HG03469 (cell line): ENCODE measurements around the gene KDM8.

ENCODE experiments used
- ATAC-seq: cut with Tn5 transposase; IDR thresholded peaks from one replicate; pipeline ENCODE4 v1.9.1; 2021; ENCODE audit warnings: mild to moderate bottlenecking, moderate library complexity, moderate number of reproducible peaks; ENCODE audit not compliant: unreplicated experiment

The KDM8 gene

GRCh38 chr16:27203507-27204311 lies at the start of gene KDM8:
KDM8 (plus strand) TSS chr16:27203526; CDS start chr16:27210124, 6,598 bp downstream.
- peak; percentile 75 for ATAC-seq

- no peak for ATAC-seq
Measured at GRCh38 chr16:27154705-27155521, 48.4 kb upstream of the KDM8 start.

GRCh38 chr16:27156579-27156978 lies 46.7 kb upstream of the KDM8 start:
- ATAC-seq: no peak

- ATAC-seq: no peak
Measured at GRCh38 chr16:27161398-27161797, 41.9 kb upstream of the KDM8 start.

DNA sequence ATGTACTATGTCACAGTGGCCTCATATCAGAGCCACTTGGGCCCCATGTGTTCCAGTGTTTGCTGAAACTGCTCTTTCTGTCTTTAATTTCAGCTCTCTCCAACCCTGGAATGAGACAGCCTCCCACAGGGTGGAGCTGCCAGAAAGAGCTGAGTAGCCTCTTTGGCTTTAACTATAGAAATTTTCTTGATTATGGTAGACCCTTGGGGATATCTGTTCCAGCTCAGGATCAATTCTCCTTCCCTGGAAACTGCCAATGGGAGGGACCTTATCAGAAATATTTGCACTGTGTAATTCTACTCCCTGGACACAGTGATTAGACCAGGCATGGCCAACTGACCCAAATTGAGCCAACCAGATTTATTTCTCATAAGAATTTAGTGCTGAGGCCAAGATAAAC lies 39.0 kb upstream of the KDM8 start:
- ATAC-seq: no peak

- ATAC-seq: no peak
Measured at GRCh38 chr16:27165576-27165975, 37.8 kb upstream of the KDM8 start.

DNA sequence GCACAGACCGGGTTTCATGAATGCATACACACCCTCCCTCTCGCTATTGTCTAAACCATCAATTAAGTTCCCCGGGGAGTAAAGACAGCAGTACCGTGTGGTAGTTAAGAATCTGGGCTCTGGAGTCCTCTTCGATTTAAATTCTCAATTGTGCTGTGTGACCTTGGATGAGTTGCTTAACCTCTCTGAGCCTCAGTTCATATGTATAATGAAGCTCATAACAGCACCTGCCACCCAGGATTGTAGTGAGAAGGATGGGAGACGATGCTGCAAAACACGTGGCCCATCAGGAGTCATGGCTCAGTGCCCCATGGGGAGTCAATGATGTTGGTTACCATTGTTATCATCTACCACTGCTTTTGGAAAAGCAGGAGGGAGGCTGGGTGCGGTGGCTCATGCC lies 34.5 kb upstream of the KDM8 start:
- no peak for ATAC-seq

- ATAC-seq: no peak
Measured at GRCh38 chr16:27169511-27170071, 33.7 kb upstream of the KDM8 start.

DNA sequence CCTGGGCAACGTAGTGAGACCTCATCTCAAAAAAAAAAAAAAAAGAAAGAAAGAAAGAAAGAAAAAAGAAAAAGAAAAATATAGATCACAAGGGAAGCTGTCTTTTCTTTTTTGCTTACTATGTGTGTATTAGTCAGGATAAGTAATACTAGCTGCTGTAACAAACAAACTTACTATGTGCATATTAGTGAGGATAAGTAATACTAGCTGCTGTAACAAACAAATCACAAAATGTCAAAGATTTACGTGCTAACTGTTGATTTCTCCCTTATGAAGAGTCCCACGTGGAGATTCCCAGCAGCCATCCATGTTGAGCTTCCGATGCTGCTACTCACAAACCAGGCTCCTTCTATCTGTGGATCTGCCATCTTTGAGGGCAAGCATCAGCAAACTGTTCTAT lies 31.7 kb upstream of the KDM8 start:
- no peak for ATAC-seq

DNA sequence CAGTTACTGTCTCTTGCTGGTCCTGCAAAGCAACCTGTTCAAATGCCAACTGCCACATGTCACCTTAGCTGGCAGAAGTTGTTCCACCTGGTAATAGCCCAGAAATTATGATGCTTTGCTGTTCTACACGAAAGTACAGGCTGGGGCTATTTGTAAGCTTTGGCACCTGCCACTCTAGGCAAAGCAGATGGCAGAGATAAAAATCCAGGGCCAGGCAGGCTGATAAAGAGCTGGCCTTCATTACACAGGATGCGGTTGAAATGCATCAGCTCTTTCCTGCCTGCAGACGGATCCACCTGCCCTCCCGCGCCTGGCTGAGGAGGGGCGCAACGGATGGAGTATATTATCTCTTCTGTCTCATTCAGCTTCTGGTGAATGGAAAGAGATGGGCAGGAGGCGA lies 29.3 kb upstream of the KDM8 start:
- no peak for ATAC-seq

GRCh38 chr16:27174798-27175197 lies 28.5 kb upstream of the KDM8 start:
- ATAC-seq: no peak

- no peak for ATAC-seq
Measured at GRCh38 chr16:27175888-27176287, 27.4 kb upstream of the KDM8 start.

GRCh38 chr16:27177031-27177774 lies 26.1 kb upstream of the KDM8 start:
- no peak for ATAC-seq

GRCh38 chr16:27179500-27180072 lies 23.7 kb upstream of the KDM8 start:
- peak; percentile 60 for ATAC-seq

GRCh38 chr16:27181019-27181790 lies 22.1 kb upstream of the KDM8 start:
- no peak for ATAC-seq

- no peak for ATAC-seq
Measured at GRCh38 chr16:27182906-27183405, 20.4 kb upstream of the KDM8 start.

- ATAC-seq: no peak
Measured at GRCh38 chr16:27185776-27186130, 17.6 kb upstream of the KDM8 start.

- ATAC-seq: no peak
Measured at GRCh38 chr16:27188633-27189032, 14.7 kb upstream of the KDM8 start.

DNA sequence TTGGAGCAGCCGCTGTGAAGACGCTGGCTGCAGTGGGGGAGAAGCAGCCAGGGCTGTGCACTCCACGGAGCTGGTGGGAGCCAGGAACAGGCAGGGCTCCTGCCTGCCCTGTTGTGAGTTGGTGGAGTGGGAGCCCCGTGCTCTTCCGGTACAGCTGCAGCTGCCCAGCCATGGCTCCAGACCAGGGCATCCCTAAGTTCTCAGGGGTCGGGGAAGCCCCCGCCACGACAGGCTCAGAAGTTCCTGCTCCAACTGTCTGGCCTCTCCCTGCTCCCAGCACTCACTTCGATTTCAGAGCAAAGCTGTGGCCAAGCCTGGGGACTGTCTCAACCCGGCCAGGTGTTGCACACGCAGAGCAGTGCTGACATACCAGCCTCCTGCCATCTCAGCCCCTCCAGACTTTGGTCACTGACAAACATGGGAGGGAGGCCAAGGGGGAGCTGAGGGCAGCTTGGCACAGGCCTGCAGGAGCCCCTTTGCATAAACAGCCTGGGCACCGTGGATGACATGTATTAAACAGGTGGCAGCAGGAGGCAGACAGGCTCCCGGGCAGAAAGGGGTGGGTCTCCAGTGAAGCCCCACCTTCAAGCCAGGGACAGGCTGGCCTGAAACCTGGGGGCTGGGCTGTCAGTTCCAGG lies 13.9 kb upstream of the KDM8 start:
- no peak for ATAC-seq
